ENCODE results near the gene PCGF1. TPM values are rescaled to one million over a fixed set of nuclear protein-coding genes. Genes with fewer than 3 reads are reported as not detected.

Gene PCGF1
- total and polyA plus RNA-seq, 10 donors, result 9.6 to 20.4 (median 14.6) TPM

DNA sequence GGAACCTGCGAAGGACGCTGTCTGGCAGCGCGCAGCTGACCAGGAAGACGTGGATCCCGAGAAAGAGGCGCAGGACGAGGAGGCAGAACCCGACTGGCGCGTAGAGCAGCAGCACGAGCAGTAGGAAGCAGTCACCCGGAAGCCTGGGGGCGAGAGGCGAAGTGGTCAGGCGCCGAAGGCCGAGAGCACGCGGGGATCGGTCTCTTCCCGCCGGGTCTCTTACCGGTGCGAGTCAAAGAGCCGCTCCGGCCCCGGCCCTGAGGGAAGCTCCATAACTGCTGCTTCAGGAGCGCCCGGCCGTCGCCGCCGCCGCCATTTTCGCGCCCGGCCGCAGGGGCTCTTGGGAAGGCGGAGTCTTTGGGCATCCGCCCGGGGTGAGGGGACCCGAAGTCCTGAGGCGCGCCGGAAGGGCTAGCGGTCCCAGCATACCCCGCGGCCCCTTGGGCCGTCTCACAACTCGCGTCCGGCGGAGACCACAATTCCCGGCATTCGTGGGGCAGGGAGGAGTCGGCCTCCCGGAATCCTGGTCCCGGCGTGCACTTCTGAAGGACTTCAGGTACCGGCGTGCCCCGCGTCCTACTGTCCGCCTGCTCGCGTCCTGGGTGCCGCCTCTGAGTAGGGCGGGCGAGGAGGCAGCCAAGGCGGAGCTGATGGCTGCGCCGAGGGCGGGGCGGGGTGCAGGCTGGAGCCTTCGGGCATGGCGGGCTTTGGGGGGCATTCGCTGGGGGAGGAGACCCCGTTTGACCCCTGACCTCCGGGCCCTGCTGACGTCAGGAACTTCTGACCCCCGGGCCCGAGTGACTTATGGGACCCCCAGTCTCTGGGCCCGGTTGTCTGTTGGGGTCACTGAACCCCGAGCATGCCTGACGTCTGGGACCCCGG is 22.1 kb upstream of the PCGF1 start, which contains the start of the genes AUP1 and HTRA2:
Gene AUP1 (minus strand): TSS at position 350 of the 882 bp plus-strand sequence. CDS start 77 bp downstream, at position 273.
Gene HTRA2 (plus strand): TSS at position 577 of the 882 bp plus-strand sequence. CDS start 74 bp downstream, at position 651.
- intact Hi-C loops (cut with DNase I; ENCODE audit: low total_unique reads), result no loop called here
- 0 to 1% (median 0%) methylated on average over 33 to 87 of the region's 87 CpGs for WGBS, 5 donors
- peaks cover 0 to 72% (median 43%) of the 10 kb centered on the region in 6 donors for H3K36me3 ChIP-seq
- H3K4me1 ChIP-seq, result peaks cover 20 to 59% (median 38%) of the 10 kb centered on the region in 6 donors
- no peaks in the 10 kb centered on the region for H3K9me3 ChIP-seq
- H3K27me3 ChIP-seq (replicated peaks in 1 of 7), result no peaks in the 10 kb centered on the region
- peak within 1 kb of the TSS; percentile 90 to 98 (median 95) for H3K27ac ChIP-seq
- peak; percentile 94 to 98 (median 95) for TF ChIP-seq POLR2AphosphoS5 (IDR thresholded peaks at IDR 0.05)
- peak in 1 of 3 donors; percentile 66 for TF ChIP-seq POLR2A (IDR thresholded peaks at IDR 0.05)
- TF ChIP-seq, protein P1, sequence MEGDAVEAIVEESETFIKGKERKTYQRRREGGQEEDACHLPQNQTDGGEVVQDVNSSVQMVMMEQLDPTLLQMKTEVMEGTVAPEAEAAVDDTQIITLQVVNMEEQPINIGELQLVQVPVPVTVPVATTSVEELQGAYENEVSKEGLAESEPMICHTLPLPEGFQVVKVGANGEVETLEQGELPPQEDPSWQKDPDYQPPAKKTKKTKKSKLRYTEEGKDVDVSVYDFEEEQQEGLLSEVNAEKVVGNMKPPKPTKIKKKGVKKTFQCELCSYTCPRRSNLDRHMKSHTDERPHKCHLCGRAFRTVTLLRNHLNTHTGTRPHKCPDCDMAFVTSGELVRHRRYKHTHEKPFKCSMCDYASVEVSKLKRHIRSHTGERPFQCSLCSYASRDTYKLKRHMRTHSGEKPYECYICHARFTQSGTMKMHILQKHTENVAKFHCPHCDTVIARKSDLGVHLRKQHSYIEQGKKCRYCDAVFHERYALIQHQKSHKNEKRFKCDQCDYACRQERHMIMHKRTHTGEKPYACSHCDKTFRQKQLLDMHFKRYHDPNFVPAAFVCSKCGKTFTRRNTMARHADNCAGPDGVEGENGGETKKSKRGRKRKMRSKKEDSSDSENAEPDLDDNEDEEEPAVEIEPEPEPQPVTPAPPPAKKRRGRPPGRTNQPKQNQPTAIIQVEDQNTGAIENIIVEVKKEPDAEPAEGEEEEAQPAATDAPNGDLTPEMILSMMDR (IDR thresholded peaks at IDR 0.05 in 8 of 11, conservative IDR thresholded peaks at IDR 0.05 in 3 of 11), result peak in 5 of 11 experiments; percentile 8 to 33 (median 27)
- DNase-seq, result peak; percentile 100
- peak within 1 kb of the TSS; percentile 83 to 98 (median 89) for H3K4me3 ChIP-seq

DNA sequence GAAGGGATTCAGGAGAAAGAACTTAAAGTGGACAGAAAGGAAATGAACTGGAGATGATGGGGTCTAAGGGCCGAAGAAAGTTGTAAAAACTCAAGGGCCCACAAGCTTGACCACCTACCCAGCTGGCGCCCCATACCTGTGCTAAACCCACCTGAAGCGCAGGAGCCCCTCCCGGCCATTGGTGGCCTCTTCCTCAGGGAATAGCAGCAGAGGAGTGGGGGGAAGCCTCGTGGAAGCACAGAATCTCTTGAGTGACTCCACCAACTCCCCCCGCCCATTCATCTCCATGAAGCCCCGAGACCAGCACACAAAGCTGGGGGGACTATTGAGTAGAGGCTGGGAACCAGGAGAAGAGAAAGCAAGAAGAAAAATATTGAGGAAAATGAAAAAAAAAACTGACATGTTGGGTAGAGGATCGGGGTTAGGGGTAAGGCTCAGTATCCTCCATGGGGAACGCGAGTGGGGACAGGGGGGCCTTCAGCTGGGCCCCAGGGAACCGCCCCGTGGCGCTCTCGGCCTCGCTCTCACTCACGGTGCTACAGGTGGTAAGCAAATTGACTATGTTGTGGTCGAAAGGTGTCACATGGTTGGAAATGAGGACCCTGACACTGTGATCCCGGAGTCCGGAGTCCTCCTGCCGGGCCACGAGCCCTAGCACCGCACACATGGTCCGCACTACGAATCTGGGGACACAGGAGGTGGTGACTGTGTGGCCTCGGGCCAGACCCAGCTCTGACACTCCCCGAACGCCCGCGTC is 21.3 kb upstream of the PCGF1 start:
- intact Hi-C loops (cut with DNase I; ENCODE audit: low total_unique reads), result no loop called here
- no peaks in the 10 kb centered on the region for H3K9me3 ChIP-seq
- DNase-seq, result no peak
- peaks cover 0 to 67% (median 43%) of the 10 kb centered on the region in 6 donors for H3K36me3 ChIP-seq
- TF ChIP-seq POLR2AphosphoS5 (IDR thresholded peaks at IDR 0.05), result no peak
- WGBS, 5 donors, result 15 to 20% (median 17%) methylated on average over 26 to 29 of the region's 29 CpGs
- no peaks in the 10 kb centered on the region for H3K27me3 ChIP-seq (replicated peaks in 1 of 7)
- H3K27ac ChIP-seq, result peak overlapping the region; percentile 90 to 98 (median 95)
- H3K4me1 ChIP-seq, result peaks cover 20 to 59% (median 38%) of the 10 kb centered on the region in 6 donors
- H3K4me3 ChIP-seq, result peak overlapping the region; percentile 83 to 98 (median 89)

DNA sequence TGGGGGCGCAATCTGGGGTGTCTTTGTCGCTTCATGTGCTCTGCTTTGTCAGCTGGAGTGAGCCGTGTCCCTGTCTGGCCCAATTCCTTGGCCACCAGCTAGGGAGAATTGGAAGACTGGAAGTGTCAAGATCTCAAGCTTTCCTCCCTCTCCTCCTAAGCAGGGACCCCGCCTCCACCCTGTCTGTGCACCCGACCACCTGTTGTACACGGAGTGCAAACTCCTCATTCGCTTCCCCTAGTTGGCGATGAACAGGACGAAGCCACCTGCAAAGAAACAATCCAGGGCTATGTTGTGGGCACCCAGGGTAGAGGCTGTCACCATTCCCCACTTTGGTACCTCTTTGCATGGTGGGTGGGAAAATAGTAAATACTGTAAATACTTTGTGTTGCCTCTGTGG is 20.2 kb upstream of the PCGF1 start:
- peaks cover 0 to 57% (median 35%) of the 10 kb centered on the region in 6 donors for H3K36me3 ChIP-seq
- DNase-seq, result no peak
- TF ChIP-seq, protein P1 (IDR thresholded peaks at IDR 0.05 in 8 of 11, conservative IDR thresholded peaks at IDR 0.05 in 3 of 11), result no peak
- TF ChIP-seq POLR2A (IDR thresholded peaks at IDR 0.05) (no peak), POLR2AphosphoS5 (IDR thresholded peaks at IDR 0.05) (no peak)
- intact Hi-C loops (cut with DNase I; ENCODE audit: low total_unique reads), result no loop called here
- H3K4me1 ChIP-seq, result peaks cover 20 to 58% (median 38%) of the 10 kb centered on the region in 6 donors
- H3K27me3 ChIP-seq (replicated peaks in 1 of 7), result no peaks in the 10 kb centered on the region
- no peaks in the 10 kb centered on the region for H3K9me3 ChIP-seq
- no peak overlapping the region for H3K27ac ChIP-seq
- H3K4me3 ChIP-seq, result peak overlapping the region in 1 of 8 donors; percentile 86
- WGBS, 5 donors, result 91 to 98% (median 95%) methylated on average over 9 of the region's 9 CpGs

DNA sequence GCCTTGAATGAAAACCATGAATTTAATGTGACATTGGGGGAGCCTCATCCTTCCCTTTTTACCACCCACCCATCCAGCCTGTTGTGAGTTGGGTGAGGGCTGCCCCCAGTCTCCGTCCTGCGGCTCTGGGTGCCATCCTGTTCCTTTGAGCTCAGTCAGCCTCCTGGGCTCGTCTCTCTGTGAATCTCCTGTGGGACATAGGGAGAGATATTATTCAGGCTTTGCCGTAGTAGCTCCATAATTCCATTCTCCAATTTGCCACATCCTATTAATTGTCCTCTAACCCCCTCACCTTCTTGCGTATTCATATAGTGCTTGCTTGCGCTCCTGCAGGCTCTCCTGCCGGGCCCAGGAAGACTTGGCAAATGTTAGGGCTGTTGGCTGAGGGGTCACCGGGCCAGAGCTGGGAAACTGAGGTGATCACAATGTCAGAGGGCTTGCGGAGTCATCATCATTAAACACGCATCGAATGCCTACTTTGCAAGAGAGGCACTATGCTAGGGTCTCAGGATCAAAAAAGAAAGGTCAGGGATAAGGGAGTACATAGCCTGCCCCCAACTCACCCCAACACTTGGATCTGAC is 19.2 kb upstream of the PCGF1 start:
- H3K36me3 ChIP-seq, result peaks cover 0 to 47% (median 30%) of the 10 kb centered on the region in 6 donors
- H3K4me1 ChIP-seq, result peaks cover 19 to 48% (median 32%) of the 10 kb centered on the region in 6 donors
- WGBS, 5 donors, result 94 to 99% (median 97%) methylated on average over 11 of the region's 11 CpGs
- H3K27ac ChIP-seq, result no peak overlapping the region
- intact Hi-C loops (cut with DNase I; ENCODE audit: low total_unique reads), result no loop called here
- no peaks in the 10 kb centered on the region for H3K27me3 ChIP-seq (replicated peaks in 1 of 7)
- DNase-seq, result no peak
- H3K4me3 ChIP-seq, result no peak overlapping the region
- TF ChIP-seq POLR2AphosphoS5 (IDR thresholded peaks at IDR 0.05) (no peak), POLR2A (IDR thresholded peaks at IDR 0.05) (no peak)
- TF ChIP-seq, protein P1 (IDR thresholded peaks at IDR 0.05 in 8 of 11, conservative IDR thresholded peaks at IDR 0.05 in 3 of 11), result no peak
- no peaks in the 10 kb centered on the region for H3K9me3 ChIP-seq

Measured in spleen (tissue), 11 donors.